Astrocyte (in vitro differentiated cells and primary cell): Measurements from ENCODE around the gene PTPRN2. TPM values are rescaled to one million over a fixed set of nuclear protein-coding genes. Genes with fewer than 3 reads are reported as not detected.

Experiments
- DNase-seq: peaks from one replicate; pipeline ENCODE4 v3.0.0-alpha.2; 2010; ENCODE audit warnings: low read depth
- FAIRE-seq: peaks from 2 replicates; lab custom pipeline; 2011; peaks lifted over from hg19 to GRCh38; lab: Jason Lieb, UNC
- H2AFZ ChIP-seq: 2 replicates; pipeline ENCODE4 v1.6.0; 2012; ENCODE audit warnings: low read depth, low read length, inconsistent platforms
- H3K27ac ChIP-seq: 2 replicates; pipeline ENCODE4 v1.5.1; 2011; ENCODE audit warnings: low read depth, low read length, inconsistent platforms
- H3K27me3 ChIP-seq: 2 replicates; pipeline ENCODE4 v1.6.0; 2011; ENCODE audit warnings: low read length, inconsistent platforms; ENCODE audit not compliant: insufficient read depth
- H3K36me3 ChIP-seq: 2 replicates; pipeline ENCODE4 v1.5.1; 2011; ENCODE audit warnings: low read length, inconsistent platforms; ENCODE audit not compliant: insufficient read depth
- H3K4me1 ChIP-seq: 2 replicates; pipeline ENCODE4 v1.5.1; 2011; ENCODE audit warnings: low read length, inconsistent platforms; ENCODE audit not compliant: insufficient read depth
- H3K4me2 ChIP-seq: 2 replicates; pipeline ENCODE4 v1.6.0; 2012; ENCODE audit warnings: low read length, inconsistent platforms
- H3K4me3 ChIP-seq: 2 replicates; pipeline ENCODE4 v1.5.1; 2011; ENCODE audit warnings: low read depth, mild to moderate bottlenecking, low read length, inconsistent platforms; ENCODE audit not compliant: insufficient read depth
- H3K79me2 ChIP-seq: 2 replicates; pipeline ENCODE4 v1.6.0; 2012; ENCODE audit warnings: mild to moderate bottlenecking, low read length, inconsistent platforms; ENCODE audit not compliant: insufficient read depth
- H3K9ac ChIP-seq: 2 replicates; pipeline ENCODE4 v1.6.0; 2012; ENCODE audit warnings: mild to moderate bottlenecking, low read length, inconsistent platforms
- H3K9me3 ChIP-seq: 2 replicates; pipeline ENCODE4 v1.5.1; 2012; ENCODE audit warnings: low read depth, mild to moderate bottlenecking, low read length, inconsistent platforms; ENCODE audit not compliant: insufficient read depth
- H4K20me1 ChIP-seq: 2 replicates; pipeline ENCODE4 v1.6.0; 2012; ENCODE audit warnings: low read length, inconsistent platforms; ENCODE audit not compliant: insufficient read depth
- H3K27ac Mint-ChIP-seq: one replicate; pipeline ENCODE4 v1.8.0; 2021; ENCODE audit warnings: mild to moderate bottlenecking, mixed read lengths; ENCODE audit not compliant: unreplicated experiment
- H3K27me3 Mint-ChIP-seq: one replicate; pipeline ENCODE4 v1.8.0; 2021; ENCODE audit warnings: low read depth, mixed read lengths; ENCODE audit not compliant: unreplicated experiment
- H3K36me3 Mint-ChIP-seq: one replicate; pipeline ENCODE4 v1.8.0; 2021; ENCODE audit warnings: low read depth, mixed read lengths; ENCODE audit not compliant: unreplicated experiment
- H3K4me1 Mint-ChIP-seq: one replicate; pipeline ENCODE4 v1.8.0; 2021; ENCODE audit warnings: low read depth, mixed read lengths; ENCODE audit not compliant: unreplicated experiment
- H3K4me3 Mint-ChIP-seq: one replicate; pipeline ENCODE4 v1.8.0; 2021; ENCODE audit warnings: mild to moderate bottlenecking, moderate library complexity, mixed read lengths; ENCODE audit not compliant: unreplicated experiment
- H3K9me3 Mint-ChIP-seq: one replicate; pipeline ENCODE4 v1.8.0; 2021; ENCODE audit warnings: mild to moderate bottlenecking, mixed read lengths; ENCODE audit not compliant: unreplicated experiment
- CTCF ChIP-seq: IDR thresholded peaks from 2 replicates; pipeline ENCODE4 v1.5.1; 2011; ENCODE audit warnings: low read depth, mild to moderate bottlenecking, inconsistent platforms, low read length, moderate library complexity; ENCODE audit not compliant: insufficient read depth
- EZH2 ChIP-seq: IDR thresholded peaks from 2 replicates; pipeline ENCODE4 v1.6.1; 2012; ENCODE audit warnings: mild to moderate bottlenecking, low read length, inconsistent platforms; ENCODE audit not compliant: insufficient read depth
- total RNA-seq: library from RNA; stranded (reverse); gene quantifications from 2 replicates; pipeline ENCODE4 v1.2.1, GENCODE V29; 2021

Gene PTPRN2
- total RNA-seq, 1 donor from 2014 or later, result 0.09 TPM

DNA sequence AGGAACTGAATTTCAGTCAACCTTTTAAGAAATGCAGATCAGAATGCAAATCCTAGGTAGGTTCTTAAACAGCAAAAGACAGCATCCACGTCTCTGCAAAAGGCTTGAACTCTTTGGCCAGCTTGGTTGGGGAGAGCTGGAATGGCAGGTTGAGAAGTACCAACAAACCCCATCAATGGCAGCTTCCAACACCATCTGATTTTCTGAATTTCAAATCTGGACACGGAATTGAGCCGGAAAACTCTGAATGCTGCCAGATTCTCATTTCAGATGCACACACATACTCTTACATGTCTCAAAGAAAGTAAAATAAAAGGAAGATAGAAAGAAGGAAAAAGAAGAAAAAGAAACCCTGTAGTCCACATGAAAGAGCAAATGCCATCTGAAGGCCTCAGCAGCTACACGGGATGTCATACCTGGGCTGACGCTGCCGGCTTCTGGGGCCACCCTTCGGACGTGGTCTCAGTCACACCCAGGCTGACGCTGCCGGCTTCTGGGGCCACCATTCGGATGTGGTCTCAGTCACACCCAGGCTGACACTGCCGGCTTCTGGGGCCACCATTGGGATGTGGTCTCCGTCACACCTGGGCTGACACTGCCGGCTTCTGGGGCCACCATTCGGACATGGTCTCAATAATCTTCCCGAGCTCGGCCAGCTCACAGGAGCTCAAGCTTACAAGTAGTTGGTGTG lies 165.3 kb downstream of the PTPRN2 start:
- Mint-ChIP-seq H3K36me3 (no peaks in the 10 kb centered on the region), H3K27me3 (no peaks in the 10 kb centered on the region), H3K9me3 (peaks cover 6% of the 10 kb centered on the region), H3K4me1 (no peaks in the 10 kb centered on the region), H3K4me3 (no peak overlapping the region), H3K27ac (no peak overlapping the region)
- H3K27me3 ChIP-seq, result no peaks in the 10 kb centered on the region
- H3K79me2 ChIP-seq, result no peaks in the 10 kb centered on the region
- no peak overlapping the region for H3K9ac ChIP-seq
- no peak overlapping the region for H3K4me2 ChIP-seq
- H3K27ac ChIP-seq, result no peak overlapping the region
- H3K36me3 ChIP-seq, result no peaks in the 10 kb centered on the region
- peaks cover 10% of the 10 kb centered on the region for H3K9me3 ChIP-seq
- DNase-seq (no peak), FAIRE-seq (no peak)
- no peaks in the 10 kb centered on the region for H4K20me1 ChIP-seq
- no peaks in the 10 kb centered on the region for H3K4me1 ChIP-seq
- no peak overlapping the region for H2AFZ ChIP-seq
- TF ChIP-seq CTCF (no peak), EZH2 (no peak)
- H3K4me3 ChIP-seq, result no peak overlapping the region

GRCh38 chr7:158421361-158421760 lies 166.3 kb downstream of the PTPRN2 start:
- no peak overlapping the region for H3K4me3 ChIP-seq
- no peaks in the 10 kb centered on the region for H3K36me3 Mint-ChIP-seq
- no peaks in the 10 kb centered on the region for H3K4me1 Mint-ChIP-seq
- no peaks in the 10 kb centered on the region for H3K36me3 ChIP-seq
- H3K9ac ChIP-seq, result no peak overlapping the region
- H3K4me1 ChIP-seq, result no peaks in the 10 kb centered on the region
- peaks cover 8% of the 10 kb centered on the region for H3K9me3 Mint-ChIP-seq
- no peak for DNase-seq
- H3K27me3 Mint-ChIP-seq, result no peaks in the 10 kb centered on the region
- no peaks in the 10 kb centered on the region for H3K79me2 ChIP-seq
- no peak overlapping the region for H3K4me3 Mint-ChIP-seq
- H3K9me3 ChIP-seq, result peaks cover 17% of the 10 kb centered on the region
- H3K4me2 ChIP-seq, result no peak overlapping the region
- no peaks in the 10 kb centered on the region for H3K27me3 ChIP-seq
- H4K20me1 ChIP-seq, result no peaks in the 10 kb centered on the region
- H2AFZ ChIP-seq, result no peak overlapping the region
- H3K27ac Mint-ChIP-seq, result no peak overlapping the region
- H3K27ac ChIP-seq, result no peak overlapping the region
- TF ChIP-seq CTCF (no peak), EZH2 (no peak)
- no peak for FAIRE-seq
